Measurements from ENCODE around the gene NAP1L1.

- TF ChIP-seq EZH2phosphoT487 (IDR thresholded peaks at IDR 0.05; ENCODE audit: low read length) (no peak), CTCF (IDR thresholded peaks at IDR 0.05; ENCODE audit: low read length) (no peak)
These were observed 92.7 kb downstream of the NAP1L1 start for GRCh38 chr12:75991753-75992152.
